Stimulated activated naive B cell treated with anti-CD40 and anti-IgM and Interleukin-4, amounts not matched to agents 10 μg/mL and 1 μg/mL and 100 μg/mL, for 72 hours (primary cell): ENCODE results near the gene MT4.
A peak's percentile ranks its signal among the peaks of the same experiment; 100 is the strongest.

Experiments
- ATAC-seq, 2 donors: fragments of 150-1000 bp; cut with Tn5 transposase; replicated peaks; 2 replicates each; pipeline ENCODE4 v1.10.0; 2021; ENCODE audit warnings: moderate library complexity in 1 of 2
- DNase-seq: peaks from one replicate; pipeline ENCODE4 v3.0.0; 2021
- H3K27ac Mint-ChIP-seq: one replicate; pipeline ENCODE4 v1.8.0; 2022; ENCODE audit warnings: mild to moderate bottlenecking, mixed read lengths
- H3K27me3 Mint-ChIP-seq, 2 donors: one replicate each; pipeline ENCODE4 v1.8.0; 2022; ENCODE audit warnings: mixed read lengths in 2 of 2
- H3K36me3 Mint-ChIP-seq, 2 donors: one replicate each; pipeline ENCODE4 v1.8.0; 2022; ENCODE audit warnings: mixed read lengths in 2 of 2, mild to moderate bottlenecking in 1 of 2
- H3K4me1 Mint-ChIP-seq, 2 donors: one replicate each; pipeline ENCODE4 v1.8.0; 2022; ENCODE audit warnings: mixed read lengths in 2 of 2, mild to moderate bottlenecking in 1 of 2
- H3K4me3 Mint-ChIP-seq, 2 donors: one replicate each; pipeline ENCODE4 v1.8.0; 2022; ENCODE audit warnings: mild to moderate bottlenecking in 2 of 2, mixed read lengths in 2 of 2, moderate library complexity in 1 of 2
- H3K9me3 Mint-ChIP-seq, 2 donors: one replicate each; pipeline ENCODE4 v1.8.0; 2022; ENCODE audit warnings: mixed read lengths in 2 of 2, mild to moderate bottlenecking in 1 of 2

The MT4 gene

GRCh38 chr16:56564793-56565477, at the start of gene MT4:
TSS of gene MT4 (plus strand) at chr16:56565073. CDS start at chr16:56565129, 56 bp downstream.
- Mint-ChIP-seq H3K36me3 (no peaks in the 10 kb centered on the region), H3K4me3 (no peak within 1 kb of the TSS), H3K27ac (no peak within 1 kb of the TSS), H3K4me1 (no peaks in the 10 kb centered on the region), H3K27me3 (peaks cover 20 to 44% of the 10 kb centered on the region in 2 donors), H3K9me3 (peaks cover 0 to 4% of the 10 kb centered on the region in 2 donors)
- ATAC-seq (no peak), DNase-seq (no peak)

- H3K27me3 Mint-ChIP-seq: no peaks in the 10 kb centered on the region
- no peak overlapping the region for H3K4me3 Mint-ChIP-seq
- peaks cover 5 to 12% of the 10 kb centered on the region in 2 donors for H3K36me3 Mint-ChIP-seq
- no peaks in the 10 kb centered on the region for H3K9me3 Mint-ChIP-seq
- DNase-seq (no peak), ATAC-seq (no peak)
- H3K27ac Mint-ChIP-seq: no peak overlapping the region
- peaks cover 16 to 40% of the 10 kb centered on the region in 2 donors for H3K4me1 Mint-ChIP-seq
These were observed 49.2 kb upstream of the MT4 start for GRCh38 chr16:56515665-56516064.

DNA sequence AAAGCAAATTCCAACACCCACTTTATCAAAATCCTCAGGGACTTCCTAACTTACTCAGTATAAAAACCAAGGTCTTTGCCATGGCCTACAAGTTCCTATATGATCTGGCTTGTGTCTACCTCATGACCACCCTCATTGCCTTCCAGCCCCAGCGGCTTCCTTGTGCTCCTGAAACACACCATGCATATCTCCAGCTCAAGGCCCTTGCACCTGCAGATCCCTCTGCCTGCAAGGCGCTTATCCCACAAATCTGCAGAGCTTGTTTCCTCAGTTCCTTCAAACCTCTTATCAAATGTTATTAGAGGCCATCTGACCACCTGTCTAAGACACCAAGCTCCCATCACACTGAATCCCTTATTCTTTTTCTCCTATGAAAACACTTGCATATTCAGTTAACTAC, 47.7 kb upstream of the MT4 start:
- ATAC-seq: no peak
- DNase-seq: no peak
- Mint-ChIP-seq H3K9me3 (no peaks in the 10 kb centered on the region), H3K4me1 (peaks cover 17 to 42% of the 10 kb centered on the region in 2 donors), H3K27ac (no peak overlapping the region), H3K27me3 (no peaks in the 10 kb centered on the region), H3K4me3 (no peak overlapping the region), H3K36me3 (peaks cover 0 to 3% of the 10 kb centered on the region in 2 donors)

DNA sequence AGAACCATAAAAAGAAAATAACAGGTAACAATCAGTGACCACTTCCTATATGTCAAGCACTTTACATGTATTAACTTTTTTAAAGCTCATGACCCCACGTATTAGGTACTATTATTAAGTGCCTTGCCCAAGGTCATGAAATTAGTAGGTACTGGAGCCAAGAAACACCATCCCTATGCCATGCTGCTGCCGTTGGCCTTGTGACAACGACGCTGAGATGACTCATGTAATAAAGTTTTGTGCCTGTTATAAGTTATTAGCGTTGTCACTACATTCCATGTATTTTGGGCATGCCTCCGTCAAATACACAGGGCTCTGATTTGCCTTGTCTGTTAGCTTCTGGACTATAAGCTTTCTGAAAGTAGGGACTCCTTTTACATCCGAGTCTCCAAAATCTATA, 46.4 kb upstream of the MT4 start:
- peak overlapping the region in 1 of 2 donors; percentile 88 for H3K4me3 Mint-ChIP-seq
- peaks cover 17 to 34% of the 10 kb centered on the region in 2 donors for H3K4me1 Mint-ChIP-seq
- no peaks in the 10 kb centered on the region for H3K27me3 Mint-ChIP-seq
- DNase-seq (no peak), ATAC-seq (no peak)
- H3K36me3 Mint-ChIP-seq: no peaks in the 10 kb centered on the region
- H3K27ac Mint-ChIP-seq: no peak overlapping the region
- H3K9me3 Mint-ChIP-seq: no peaks in the 10 kb centered on the region

GRCh38 chr16:56519459-56520250, 45.2 kb upstream of the MT4 start, which contains the start of gene BBS2:
TSS of gene BBS2 (minus strand) at chr16:56520024. CDS start at chr16:56519862, 162 bp downstream.
- Mint-ChIP-seq H3K36me3 (no peaks in the 10 kb centered on the region), H3K4me1 (peaks cover 15 to 25% of the 10 kb centered on the region in 2 donors)

GRCh38 chr16:56520251-56520577, 44.7 kb upstream of the MT4 start:
- peak overlapping the region; percentile 86 for H3K27ac Mint-ChIP-seq
- ATAC-seq: no peak
- H3K9me3 Mint-ChIP-seq: no peaks in the 10 kb centered on the region
- H3K36me3 Mint-ChIP-seq: no peaks in the 10 kb centered on the region
- peaks cover 13 to 25% of the 10 kb centered on the region in 2 donors for H3K4me1 Mint-ChIP-seq
- H3K4me3 Mint-ChIP-seq: peak overlapping the region; percentile 88 to 89
- peaks cover 0 to under 1% of the 10 kb centered on the region in 2 donors for H3K27me3 Mint-ChIP-seq
- DNase-seq: no peak

More at GRCh38 chr16:56519459-56520250, 45.2 kb upstream of the MT4 start, which contains the start of gene BBS2:
- Mint-ChIP-seq H3K9me3 (no peaks in the 10 kb centered on the region), H3K27me3 (no peaks in the 10 kb centered on the region), H3K27ac (peak within 1 kb of the TSS; percentile 86), H3K4me3 (peak within 1 kb of the TSS; percentile 88 to 89)
- DNase-seq: peak; percentile 90
- peak; percentile 90 to 94 for ATAC-seq

DNA sequence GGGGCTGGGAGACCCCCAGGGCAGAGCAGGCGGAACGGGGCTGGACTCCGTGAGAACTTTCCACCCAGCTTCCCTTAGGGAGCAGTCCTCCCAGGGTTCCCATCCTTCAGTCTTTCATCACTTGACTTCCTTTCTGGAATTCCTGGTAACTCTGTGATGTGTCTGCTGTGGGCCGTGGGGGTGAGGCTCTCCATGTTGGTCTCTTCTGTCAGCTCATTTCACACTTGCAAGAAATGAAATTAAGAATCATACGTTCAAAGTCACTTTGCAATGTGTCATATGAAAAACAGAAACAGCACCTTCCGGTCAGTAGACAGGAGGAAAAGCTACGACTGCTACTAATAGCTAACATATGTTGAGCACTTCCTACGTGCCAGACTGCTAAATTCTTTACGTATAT, 39.6 kb upstream of the MT4 start:
- ATAC-seq: no peak
- Mint-ChIP-seq H3K4me3 (no peak overlapping the region), H3K36me3 (no peaks in the 10 kb centered on the region), H3K27ac (no peak overlapping the region), H3K4me1 (peaks cover 5 to 6% of the 10 kb centered on the region in 2 donors), H3K27me3 (peaks cover 11 to 19% of the 10 kb centered on the region in 2 donors), H3K9me3 (no peaks in the 10 kb centered on the region)
- DNase-seq: no peak

- H3K27ac Mint-ChIP-seq: no peak overlapping the region
- H3K36me3 Mint-ChIP-seq: no peaks in the 10 kb centered on the region
- H3K4me1 Mint-ChIP-seq: no peaks in the 10 kb centered on the region
- no peak for ATAC-seq
- no peak for DNase-seq
- H3K27me3 Mint-ChIP-seq: peaks cover 23 to 36% of the 10 kb centered on the region in 2 donors
- H3K4me3 Mint-ChIP-seq: no peak overlapping the region
- no peaks in the 10 kb centered on the region for H3K9me3 Mint-ChIP-seq
These were observed 34.0 kb upstream of the MT4 start for GRCh38 chr16:56530872-56531271.

- Mint-ChIP-seq H3K9me3 (no peaks in the 10 kb centered on the region), H3K27me3 (peaks cover 17 to 39% of the 10 kb centered on the region in 2 donors), H3K4me1 (no peaks in the 10 kb centered on the region), H3K4me3 (no peak overlapping the region), H3K36me3 (no peaks in the 10 kb centered on the region), H3K27ac (no peak overlapping the region)
- DNase-seq: no peak
- no peak for ATAC-seq
These were observed 32.2 kb upstream of the MT4 start for GRCh38 chr16:56532714-56533113.

DNA sequence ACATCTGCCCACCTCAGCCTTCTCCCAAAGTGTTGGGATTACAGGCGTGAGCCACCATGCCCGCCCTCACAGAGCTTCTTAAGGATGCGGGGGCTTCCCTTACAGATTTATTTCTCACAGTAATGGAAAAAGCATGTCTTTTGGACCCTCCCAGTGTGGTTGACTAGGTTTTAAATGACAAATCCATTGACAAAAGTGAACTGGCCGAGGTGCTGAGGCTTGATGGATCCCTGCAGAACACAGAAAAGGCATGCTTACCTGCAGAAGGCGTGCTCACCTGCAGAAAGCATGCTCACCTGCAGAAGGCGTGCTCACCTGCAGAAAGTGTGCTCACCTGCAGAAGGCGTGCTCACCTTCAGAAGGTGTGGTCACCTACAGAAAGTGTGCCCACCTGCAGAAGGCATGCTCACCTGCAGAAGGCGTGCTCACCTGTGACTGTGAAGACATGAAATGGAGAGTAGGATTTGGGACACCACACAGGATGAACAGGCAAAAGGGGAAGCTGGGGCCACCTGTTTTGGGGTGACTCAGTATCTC, 30.0 kb upstream of the MT4 start:
- Mint-ChIP-seq H3K4me1 (no peaks in the 10 kb centered on the region), H3K9me3 (no peaks in the 10 kb centered on the region), H3K27me3 (peaks cover 26 to 46% of the 10 kb centered on the region in 2 donors), H3K36me3 (no peaks in the 10 kb centered on the region), H3K4me3 (no peak overlapping the region), H3K27ac (no peak overlapping the region)
- DNase-seq (no peak), ATAC-seq (no peak)

DNA sequence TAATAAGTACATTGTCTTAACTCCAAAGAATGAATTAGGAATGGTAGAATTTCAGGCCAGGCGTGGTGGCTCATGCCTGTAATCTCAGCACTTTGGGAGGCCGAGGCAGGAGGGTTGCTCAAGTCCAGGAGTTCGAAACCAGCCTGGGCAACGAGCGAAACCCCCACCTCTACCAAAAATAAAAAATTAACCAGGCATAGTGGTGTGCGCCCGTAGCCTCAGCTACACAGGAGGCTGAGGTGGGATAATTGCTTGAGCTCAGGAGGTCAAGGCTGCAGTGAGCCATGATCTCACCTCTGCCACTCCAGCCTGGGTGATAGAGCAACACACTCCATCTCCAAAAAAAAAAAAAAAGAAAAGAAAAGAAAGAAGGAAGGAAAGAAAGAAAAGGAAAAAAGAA, 26.5 kb upstream of the MT4 start:
- H3K4me3 Mint-ChIP-seq: no peak overlapping the region
- H3K4me1 Mint-ChIP-seq: no peaks in the 10 kb centered on the region
- DNase-seq (no peak), ATAC-seq (no peak)
- no peak overlapping the region for H3K27ac Mint-ChIP-seq
- peaks cover 30 to 58% of the 10 kb centered on the region in 2 donors for H3K27me3 Mint-ChIP-seq
- no peaks in the 10 kb centered on the region for H3K9me3 Mint-ChIP-seq
- no peaks in the 10 kb centered on the region for H3K36me3 Mint-ChIP-seq

DNA sequence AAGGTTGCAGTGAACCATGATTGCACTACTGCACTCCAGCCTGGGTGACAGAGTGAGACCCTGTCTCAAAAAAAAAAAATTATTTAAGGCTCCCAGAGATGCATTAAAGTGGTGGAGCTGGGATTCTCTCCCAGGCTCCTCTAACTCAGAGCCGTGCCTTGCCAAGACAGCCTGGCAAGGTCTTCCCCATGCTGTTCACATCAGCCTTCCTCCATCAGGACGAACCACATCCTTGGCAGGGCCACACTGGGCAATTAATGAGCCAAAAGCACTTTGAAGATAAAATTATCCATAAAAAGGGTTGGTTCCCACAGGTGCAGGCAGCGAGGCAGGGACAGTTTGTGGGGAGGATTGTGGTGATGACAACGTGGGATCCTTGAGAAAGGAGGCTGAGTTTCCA, 25.2 kb upstream of the MT4 start:
- Mint-ChIP-seq H3K27ac (no peak overlapping the region), H3K4me1 (no peaks in the 10 kb centered on the region), H3K36me3 (no peaks in the 10 kb centered on the region), H3K4me3 (no peak overlapping the region), H3K9me3 (no peaks in the 10 kb centered on the region), H3K27me3 (peaks cover 22 to 45% of the 10 kb centered on the region in 2 donors)
- DNase-seq (no peak), ATAC-seq (no peak)

- no peak for DNase-seq
- Mint-ChIP-seq H3K4me1 (no peaks in the 10 kb centered on the region), H3K4me3 (no peak overlapping the region), H3K27me3 (peaks cover 27 to 37% of the 10 kb centered on the region in 2 donors), H3K36me3 (no peaks in the 10 kb centered on the region), H3K9me3 (no peaks in the 10 kb centered on the region), H3K27ac (no peak overlapping the region)
- no peak for ATAC-seq
These were observed 22.8 kb upstream of the MT4 start for GRCh38 chr16:56542039-56542438.

DNA sequence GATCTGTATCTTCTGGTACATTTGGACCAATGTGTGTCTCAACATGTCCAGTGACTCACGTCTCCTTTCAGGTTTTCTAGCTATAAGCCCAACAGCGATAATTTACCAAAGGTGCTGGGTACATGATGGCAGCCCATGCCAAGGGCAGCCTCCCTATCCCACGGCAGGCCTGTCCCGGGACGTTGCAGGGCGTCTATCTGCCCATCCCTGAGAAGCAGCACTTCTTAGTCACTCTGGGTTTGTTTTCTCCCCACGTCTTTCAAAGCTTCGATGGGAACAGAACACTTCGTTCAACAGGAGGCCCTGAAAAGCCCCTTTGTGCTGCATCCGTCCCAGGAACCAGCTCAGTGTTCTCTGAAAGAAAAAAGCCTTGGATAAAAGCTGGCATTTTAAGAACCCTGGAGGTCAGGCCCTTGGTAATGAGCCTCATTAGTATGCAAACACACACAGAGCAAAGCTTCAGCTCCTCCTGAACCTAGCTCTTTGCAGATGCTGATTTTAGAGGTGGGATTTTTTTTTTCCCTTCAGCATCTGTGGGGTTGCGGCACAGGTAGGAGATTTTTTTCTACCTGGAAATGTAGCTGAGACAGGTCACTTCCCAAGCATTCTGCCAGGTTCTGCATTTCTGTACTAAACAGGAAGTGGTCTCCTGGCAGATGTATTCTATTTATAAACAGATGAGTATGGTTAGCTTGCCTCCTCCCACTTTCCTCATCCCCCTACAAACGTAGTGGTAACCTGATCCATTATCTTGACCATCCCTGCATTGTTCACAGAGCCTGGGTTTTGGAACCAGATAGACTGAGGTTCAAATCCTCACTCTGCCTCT, 17.5 kb upstream of the MT4 start:
- Mint-ChIP-seq H3K4me1 (peaks cover 8 to 18% of the 10 kb centered on the region in 2 donors), H3K27me3 (peaks cover under 1 to 4% of the 10 kb centered on the region in 2 donors), H3K36me3 (no peaks in the 10 kb centered on the region), H3K4me3 (no peak overlapping the region), H3K9me3 (no peaks in the 10 kb centered on the region), H3K27ac (no peak overlapping the region)
- DNase-seq: no peak
- ATAC-seq: peak in 1 of 2 donors; percentile 34
